ENCODE data around the gene CLCA2.

- TF ChIP-seq, protein P1, sequence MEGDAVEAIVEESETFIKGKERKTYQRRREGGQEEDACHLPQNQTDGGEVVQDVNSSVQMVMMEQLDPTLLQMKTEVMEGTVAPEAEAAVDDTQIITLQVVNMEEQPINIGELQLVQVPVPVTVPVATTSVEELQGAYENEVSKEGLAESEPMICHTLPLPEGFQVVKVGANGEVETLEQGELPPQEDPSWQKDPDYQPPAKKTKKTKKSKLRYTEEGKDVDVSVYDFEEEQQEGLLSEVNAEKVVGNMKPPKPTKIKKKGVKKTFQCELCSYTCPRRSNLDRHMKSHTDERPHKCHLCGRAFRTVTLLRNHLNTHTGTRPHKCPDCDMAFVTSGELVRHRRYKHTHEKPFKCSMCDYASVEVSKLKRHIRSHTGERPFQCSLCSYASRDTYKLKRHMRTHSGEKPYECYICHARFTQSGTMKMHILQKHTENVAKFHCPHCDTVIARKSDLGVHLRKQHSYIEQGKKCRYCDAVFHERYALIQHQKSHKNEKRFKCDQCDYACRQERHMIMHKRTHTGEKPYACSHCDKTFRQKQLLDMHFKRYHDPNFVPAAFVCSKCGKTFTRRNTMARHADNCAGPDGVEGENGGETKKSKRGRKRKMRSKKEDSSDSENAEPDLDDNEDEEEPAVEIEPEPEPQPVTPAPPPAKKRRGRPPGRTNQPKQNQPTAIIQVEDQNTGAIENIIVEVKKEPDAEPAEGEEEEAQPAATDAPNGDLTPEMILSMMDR (IDR thresholded peaks at IDR 0.05), result no peak
- no peak for TF ChIP-seq EZH2 (IDR thresholded peaks at IDR 0.05)
Observed at GRCh38 chr1:86487811-86488141, 63.8 kb downstream of the CLCA2 start.

Measured in neural progenitor cell (in vitro differentiated cells).